Hematopoietic multipotent progenitor cell treated with erythropoietin and hydrocortisone succinate and interleukin-3 and kit ligand, for 17 days (in vitro differentiated cells): Measurements from ENCODE around the gene EFCAB5.
"Not testable (repeated sequence)": the region's sequence is repeated elsewhere in the genome, so short reads cannot be mapped to it uniquely, and the experiment has no call there.

Source experiments
- DNase-seq: peaks from one replicate; pipeline ENCODE4 v3.0.0-alpha.2; 2015; ENCODE audit warnings: low spot score

The EFCAB5 gene

GRCh38 chr17:30005709-30006320 is 64.4 kb downstream of the EFCAB5 start:
- DNase-seq = no peak

GRCh38 chr17:30011934-30012333 is 70.5 kb downstream of the EFCAB5 start:
- not testable (repeated sequence) for DNase-seq

GRCh38 chr17:30021708-30022317 is 80.4 kb downstream of the EFCAB5 start:
- peak; percentile 17 for DNase-seq

- not testable (repeated sequence) for DNase-seq
These were observed 83.9 kb downstream of the EFCAB5 start for GRCh38 chr17:30025325-30025724.

- DNase-seq = no peak
These were observed 86.2 kb downstream of the EFCAB5 start for GRCh38 chr17:30027676-30028075.

GRCh38 chr17:30031214-30031869 is 89.9 kb downstream of the EFCAB5 start:
- no peak for DNase-seq

GRCh38 chr17:30035369-30035768 is 93.9 kb downstream of the EFCAB5 start:
- no peak for DNase-seq

GRCh38 chr17:30040719-30041518 is 99.5 kb downstream of the EFCAB5 start:
- DNase-seq = not testable (repeated sequence)

- DNase-seq = no peak
These were observed 100.1 kb downstream of the EFCAB5 start for GRCh38 chr17:30041551-30041950.

- DNase-seq = no peak
These were observed 120.9 kb downstream of the EFCAB5 start for GRCh38 chr17:30062372-30062771.

- DNase-seq = no peak
These were observed 123.3 kb downstream of the EFCAB5 start for GRCh38 chr17:30064738-30065137.

- DNase-seq = no peak
These were observed 127.0 kb downstream of the EFCAB5 start for GRCh38 chr17:30068465-30068864.

- DNase-seq = no peak
These were observed 132.8 kb downstream of the EFCAB5 start for GRCh38 chr17:30074254-30074653.

GRCh38 chr17:30074730-30075129 is 133.3 kb downstream of the EFCAB5 start:
- no peak for DNase-seq

- DNase-seq = no peak
These were observed 141.3 kb downstream of the EFCAB5 start for GRCh38 chr17:30082773-30083172.

- no peak for DNase-seq
These were observed 143.4 kb downstream of the EFCAB5 start for GRCh38 chr17:30084788-30085187.

GRCh38 chr17:30086896-30087295 is 145.5 kb downstream of the EFCAB5 start:
- DNase-seq = no peak

GRCh38 chr17:30087431-30087830 is 146.0 kb downstream of the EFCAB5 start:
- DNase-seq = not testable (repeated sequence)

- no peak for DNase-seq
These were observed 149.8 kb downstream of the EFCAB5 start for GRCh38 chr17:30091121-30091670.

GRCh38 chr17:30091771-30092170 is 150.3 kb downstream of the EFCAB5 start:
- DNase-seq = no peak

GRCh38 chr17:30092886-30093285 is 151.5 kb downstream of the EFCAB5 start:
- DNase-seq = no peak

GRCh38 chr17:30093463-30094147 is 152.2 kb downstream of the EFCAB5 start:
- DNase-seq = peak; percentile 65
